ENCODE data around the gene GRAMD1C. TPM values are rescaled to one million over a fixed set of nuclear protein-coding genes. Genes with fewer than 3 reads are reported as not detected.

The GRAMD1C gene
- polyA plus RNA-seq, 1 experiment: 0.48 TPM

- H3K36me3 ChIP-seq (ENCODE audit: control insufficient read depth, insufficient read depth, low read length): no peaks in the 10 kb centered on the region
- CTCF ChIA-PET: no interaction called here
- POLR2A ChIA-PET: no interaction called here
- DNase-seq (ENCODE audit: low read depth): no peak
- H3K4me3 ChIP-seq (ENCODE audit: low read depth, low read length): no peak overlapping the region
- H3K27me3 ChIP-seq (ENCODE audit: control insufficient read depth, insufficient read depth, low read length): no peaks in the 10 kb centered on the region; the same call in 1 of the 2 replicates
- no peak for TF ChIP-seq CTCF (IDR thresholded peaks at IDR 0.05; ENCODE audit: insufficient read depth, low read depth, low read length)
These were observed 10.0 kb upstream of the GRAMD1C start for GRCh38 chr3:113828600-113828999.

GRCh38 chr3:113829576-113830354 is 8.8 kb upstream of the GRAMD1C start:
- no peak for DNase-seq (ENCODE audit: low read depth)
- Histone ChIP-seq H3K4me3 (ENCODE audit: low read depth, low read length) (no peak overlapping the region), H3K36me3 (ENCODE audit: control insufficient read depth, insufficient read depth, low read length) (no peaks in the 10 kb centered on the region), H3K27me3 (ENCODE audit: control insufficient read depth, insufficient read depth, low read length) (no peaks in the 10 kb centered on the region; the same call in 1 of the 2 replicates)
- no peak for TF ChIP-seq CTCF (IDR thresholded peaks at IDR 0.05; ENCODE audit: insufficient read depth, low read depth, low read length)
- CTCF ChIA-PET: interaction anchor here (1.0 kb wide), 1 partner anchor 84 kb away, joined by 3 read pairs; no protein-coding TSS in a partner anchor
- POLR2A ChIA-PET: no interaction called here

GRCh38 chr3:113831103-113831355 is 7.6 kb upstream of the GRAMD1C start:
- Histone ChIP-seq H3K36me3 (ENCODE audit: control insufficient read depth, insufficient read depth, low read length) (no peaks in the 10 kb centered on the region), H3K27me3 (ENCODE audit: control insufficient read depth, insufficient read depth, low read length) (no peaks in the 10 kb centered on the region; the same call in 1 of the 2 replicates), H3K4me3 (ENCODE audit: low read depth, low read length) (no peak overlapping the region)
- no peak for TF ChIP-seq CTCF (IDR thresholded peaks at IDR 0.05; ENCODE audit: insufficient read depth, low read depth, low read length)
- ChIA-PET CTCF (no interaction called here), POLR2A (interaction anchor here (0.6 kb wide), 1 partner anchor 426 kb away, joined by 3 read pairs; no protein-coding TSS in a partner anchor)
- DNase-seq (ENCODE audit: low read depth): no peak

GRCh38 chr3:113832477-113833164 is 6.0 kb upstream of the GRAMD1C start:
- no peaks in the 10 kb centered on the region; the same call in 1 of the 2 replicates for H3K27me3 ChIP-seq (ENCODE audit: control insufficient read depth, insufficient read depth, low read length)
- ChIA-PET POLR2A (interaction anchor here (0.5 kb wide), 1 partner anchor 87 kb away, joined by 4 read pairs; the partner anchor contains the start of gene NAA50), CTCF (interaction anchor here (0.7 to 1.7 kb wide), 2 partner anchors 72 to 96 kb away, joined by 4 to 5 read pairs; no protein-coding TSS in a partner anchor)
- H3K4me3 ChIP-seq (ENCODE audit: low read depth, low read length): no peak overlapping the region
- no peak for TF ChIP-seq CTCF (IDR thresholded peaks at IDR 0.05; ENCODE audit: insufficient read depth, low read depth, low read length)
- no peak for DNase-seq (ENCODE audit: low read depth)
- H3K36me3 ChIP-seq (ENCODE audit: control insufficient read depth, insufficient read depth, low read length): no peaks in the 10 kb centered on the region

GRCh38 chr3:113834983-113835382 is 3.6 kb upstream of the GRAMD1C start:
- CTCF ChIA-PET: interaction anchor here (0.6 to 1.6 kb wide), 4 partner anchors 9 to 100 kb away, joined by 3 to 5 read pairs (median 4); no protein-coding TSS in a partner anchor
- no peak for DNase-seq (ENCODE audit: low read depth)
- H3K36me3 ChIP-seq (ENCODE audit: control insufficient read depth, insufficient read depth, low read length): no peaks in the 10 kb centered on the region
- no peaks in the 10 kb centered on the region; the same call in 1 of the 2 replicates for H3K27me3 ChIP-seq (ENCODE audit: control insufficient read depth, insufficient read depth, low read length)
- POLR2A ChIA-PET: no interaction called here
- no peak for TF ChIP-seq CTCF (IDR thresholded peaks at IDR 0.05; ENCODE audit: insufficient read depth, low read depth, low read length)
- H3K4me3 ChIP-seq (ENCODE audit: low read depth, low read length): no peak overlapping the region

Data from BJ (cell line).